SK-N-SH (cell line): Measurements from ENCODE around the gene NIN. TPM values are rescaled to one million over a fixed set of nuclear protein-coding genes. Genes with fewer than 3 reads are reported as not detected.
A peak's percentile ranks its signal among the peaks of the same experiment; 100 is the strongest.

ENCODE experiments used
- CTCF ChIP-seq: fragments of 200-600 bp; sonication (generic); IDR thresholded peaks from 2 replicates; pipeline ENCODE4 v1.6.1; 2017; ENCODE audit warnings: antibody characterized with exemption, mild to moderate bottlenecking, moderate library complexity
- ELF1 ChIP-seq: IDR thresholded peaks from 2 replicates; pipeline ENCODE4 v1.4.0; 2012
- EZH2phosphoT487 ChIP-seq: fragments of 200-600 bp; sonication (generic); IDR thresholded peaks from 2 replicates; pipeline ENCODE4 v1.6.1; 2017; ENCODE audit warnings: low read depth, mixed run types, mild to moderate bottlenecking, antibody characterized with exemption, moderate library complexity, borderline replicate concordance
- FOSL2 ChIP-seq: IDR thresholded peaks from 2 replicates; pipeline ENCODE4 v1.4.0; 2012; ENCODE audit warnings: low read depth, mild to moderate bottlenecking, moderate library complexity, borderline replicate concordance
- FOXM1 ChIP-seq: IDR thresholded peaks from 2 replicates; pipeline ENCODE4 v1.4.0; 2012; ENCODE audit warnings: low read depth, mild to moderate bottlenecking
- GABPA ChIP-seq: IDR thresholded peaks from 2 replicates; pipeline ENCODE4 v1.4.0; 2012; ENCODE audit warnings: low read depth, mild to moderate bottlenecking
- GATA2 ChIP-seq: sonication (generic); formaldehyde crosslinking; IDR thresholded peaks from 2 replicates; pipeline ENCODE4 v1.5.0; 2020; ENCODE audit warnings: mild to moderate bottlenecking, missing genetic modification reagents
- IRF3 ChIP-seq: fragments of 150-350 bp; IDR thresholded peaks from 2 replicates; pipeline ENCODE4 v1.6.1; 2016; ENCODE audit warnings: mild to moderate bottlenecking, low read depth, low read length
- JUND ChIP-seq: IDR thresholded peaks from 2 replicates; pipeline ENCODE4 v1.4.0; 2012
- MXI1 ChIP-seq: IDR thresholded peaks from 2 replicates; pipeline ENCODE4 v1.6.1; 2012; ENCODE audit warnings: mild to moderate bottlenecking, low read depth, low read length, improper control_type of control experiment
- NFIC ChIP-seq: IDR thresholded peaks from 2 replicates; pipeline ENCODE4 v1.4.0; 2012; ENCODE audit warnings: borderline replicate concordance
- NRF1 ChIP-seq: IDR thresholded peaks from 2 replicates; pipeline ENCODE4 v1.6.1; 2012; ENCODE audit warnings: low read depth, mild to moderate bottlenecking, low read length
- RCOR1 ChIP-seq: fragments of 150-350 bp; IDR thresholded peaks from 2 replicates; pipeline ENCODE4 v1.6.1; 2017; ENCODE audit warnings: antibody characterized with exemption, low read length
- REST ChIP-seq: IDR thresholded peaks from 2 replicates; pipeline ENCODE4 v1.6.1; 2012; ENCODE audit warnings: mild to moderate bottlenecking, low read depth, low read length, moderate library complexity
- RFX5 ChIP-seq: IDR thresholded peaks from 2 replicates; pipeline ENCODE4 v1.6.1; 2012; ENCODE audit warnings: mild to moderate bottlenecking, improper control_type of control experiment, low read length
- SMC3 ChIP-seq: IDR thresholded peaks from 2 replicates; pipeline ENCODE4 v1.6.1; 2012; ENCODE audit warnings: low read depth, low read length, improper control_type of control experiment
- TAF1 ChIP-seq: IDR thresholded peaks from 2 replicates; pipeline ENCODE4 v1.6.1; 2012; ENCODE audit warnings: low read depth, mild to moderate bottlenecking, low read length, moderate library complexity, borderline replicate concordance
- TCF12 ChIP-seq: IDR thresholded peaks from 2 replicates; pipeline ENCODE4 v1.4.0; 2012
- TEAD4 ChIP-seq: IDR thresholded peaks from 2 replicates; pipeline ENCODE4 v1.4.0; 2012; ENCODE audit warnings: mild to moderate bottlenecking, borderline replicate concordance; ENCODE audit not compliant: insufficient read depth
- USF1 ChIP-seq: IDR thresholded peaks from 2 replicates; pipeline ENCODE4 v1.4.0; 2012; ENCODE audit warnings: low read depth, borderline replicate concordance
- USF2 ChIP-seq: fragments of 150-350 bp; IDR thresholded peaks from 2 replicates; pipeline ENCODE4 v1.6.1; 2017; ENCODE audit warnings: antibody characterized with exemption, low read length, low read depth, borderline replicate concordance
- polyA plus RNA-seq, 3 experiments: library from polyadenylated mRNA; depleted of rRNA; stranded (reverse); fragments of >200 nt; gene quantifications; 2 replicates each; pipeline ENCODE4 v1.2.3, GENCODE V29; 2012

Gene NIN
- polyA plus RNA-seq, 1 of the 3 experiments (the other 2 are of a cell fraction): 10.0 TPM

- TF ChIP-seq REST (no peak), USF1 (no peak), TAF1 (no peak), RCOR1 (no peak), RFX5 (no peak), IRF3 (no peak), FOSL2 (no peak), EZH2phosphoT487 (no peak), NRF1 (no peak), SMC3 (peak; percentile 65), ELF1 (no peak), TCF12 (no peak), USF2 (no peak), FOXM1 (no peak), NFIC (no peak), JUND (no peak), MXI1 (no peak), GATA2 (no peak), GABPA (0 out of 2 replicates have a peak, but pooled peaks have one; percentile 21), CTCF (peak; percentile 67), TEAD4 (no peak)
These were observed 29.6 kb upstream of the NIN start (continued) for GRCh38 chr14:50860478-50861086.
